BE2C (cell line): ENCODE data around the gene ZNF226. TPM values are rescaled to one million over a fixed set of nuclear protein-coding genes. Genes with fewer than 3 reads are reported as not detected.
"Not testable (repeated sequence)": the region's sequence is repeated elsewhere in the genome, so short reads cannot be mapped to it uniquely, and the experiment has no call there.

ENCODE experiments used
- DNase-seq: peaks from one replicate; pipeline ENCODE4 v3.0.0-alpha.2; 2020
- H3K27me3 ChIP-seq: fragments of 250-450 bp; sonication (Bioruptor Pico); 2 replicates; pipeline ENCODE4 v1.5.1; 2020; ENCODE audit warnings: mild to moderate bottlenecking
- H3K36me3 ChIP-seq: fragments of 250-450 bp; sonication (Bioruptor Pico); 2 replicates; pipeline ENCODE4 v1.5.1; 2020; ENCODE audit warnings: mild to moderate bottlenecking
- H3K4me1 ChIP-seq: fragments of 250-450 bp; sonication (Bioruptor Pico); 2 replicates; pipeline ENCODE4 v1.5.1; 2020
- H3K4me3 ChIP-seq: 2 replicates; pipeline ENCODE4 v1.5.1; 2011; ENCODE audit warnings: low read depth, low read length
- H3K9me3 ChIP-seq: fragments of 250-450 bp; sonication (Bioruptor Pico); 2 replicates; pipeline ENCODE4 v1.5.1; 2020
- CTCF ChIP-seq: IDR thresholded peaks from 2 replicates; pipeline ENCODE4 v1.5.1; 2012; ENCODE audit warnings: mild to moderate bottlenecking, low read depth, low read length
- polyA plus RNA-seq: library from polyadenylated mRNA; unstranded; fragments of >200 nt; gene quantifications from one replicate; pipeline ENCODE4 v1.2.1, GENCODE V29; 2012; ENCODE audit warnings: low read depth, missing spikeins; ENCODE audit not compliant: insufficient read length, insufficient read depth

ZNF226 gene
- polyA plus RNA-seq, result 30.5 TPM

GRCh38 chr19:44164673-44165512 is at the start of gene ZNF226:
ZNF226 (plus strand) TSS chr19:44165100; CDS start chr19:44170081, 4,981 bp downstream.
- Histone ChIP-seq H3K4me3 (peak within 1 kb of the TSS; percentile 83), H3K36me3 (peaks cover 25% of the 10 kb centered on the region), H3K4me1 (no peaks in the 10 kb centered on the region), H3K27me3 (no peaks in the 10 kb centered on the region), H3K9me3 (no peaks in the 10 kb centered on the region)
- DNase-seq, result peak; percentile 92
- no peak for TF ChIP-seq CTCF

GRCh38 chr19:44121162-44121561 is 43.7 kb upstream of the ZNF226 start:
- H3K4me1 ChIP-seq, H3K9me3 ChIP-seq, H3K27me3 ChIP-seq, H3K4me3 ChIP-seq, DNase-seq: not testable (repeated sequence)
- H3K36me3 ChIP-seq, result peaks cover 22% of the 10 kb centered on the region

GRCh38 chr19:44131955-44132354 is 32.9 kb upstream of the ZNF226 start:
- TF ChIP-seq CTCF, result no peak
- H3K27me3 ChIP-seq, result no peaks in the 10 kb centered on the region
- no peak overlapping the region for H3K4me3 ChIP-seq
- no peaks in the 10 kb centered on the region for H3K4me1 ChIP-seq
- no peak for DNase-seq
- peaks cover 21% of the 10 kb centered on the region for H3K36me3 ChIP-seq
- peaks cover 6% of the 10 kb centered on the region; the same call in 1 of the 2 replicates for H3K9me3 ChIP-seq

- TF ChIP-seq CTCF, result no peak
Measured at GRCh38 chr19:44141191-44142058, 23.5 kb upstream of the ZNF226 start, which contains the start of gene ZNF234. ZNF234 (plus strand) TSS chr19:44141554; CDS start chr19:44144633, 3,079 bp downstream.

GRCh38 chr19:44142059-44142433 is 22.9 kb upstream of the ZNF226 start:
- no peak for DNase-seq
- Histone ChIP-seq H3K36me3 (peaks cover 5% of the 10 kb centered on the region), H3K9me3 (no peaks in the 10 kb centered on the region), H3K27me3 (no peaks in the 10 kb centered on the region), H3K4me1 (no peaks in the 10 kb centered on the region), H3K4me3 (peak overlapping the region; percentile 88)
- TF ChIP-seq CTCF, result no peak

More at GRCh38 chr19:44141191-44142058, 23.5 kb upstream of the ZNF226 start, which contains the start of gene ZNF234:
- H3K4me1 ChIP-seq, result no peaks in the 10 kb centered on the region
- no peaks in the 10 kb centered on the region for H3K27me3 ChIP-seq
- peak within 1 kb of the TSS; percentile 88 for H3K4me3 ChIP-seq
- H3K9me3 ChIP-seq, result no peaks in the 10 kb centered on the region
- H3K36me3 ChIP-seq, result peaks cover 3% of the 10 kb centered on the region
- DNase-seq, result peak; percentile 81

- Histone ChIP-seq H3K4me3 (no peak overlapping the region), H3K27me3 (no peaks in the 10 kb centered on the region), H3K4me1 (no peaks in the 10 kb centered on the region)
Measured at GRCh38 chr19:44149776-44150175, 15.1 kb upstream of the ZNF226 start.

More at GRCh38 chr19:44149776-44150175, 15.1 kb upstream of the ZNF226 start:
- DNase-seq, result no peak
- Histone ChIP-seq H3K9me3 (no peaks in the 10 kb centered on the region), H3K36me3 (peaks cover 46% of the 10 kb centered on the region)
- no peak for TF ChIP-seq CTCF
